HepG2 (cell line): ENCODE data around the gene TMC8. TPM values are rescaled to one million over a fixed set of nuclear protein-coding genes. Genes with fewer than 3 reads are reported as not detected.

ENCODE experiments used
- FOXA1 ChIP-seq, 2 experiments: fragments of 450-650 bp in 1 of 2; sonication (generic) in 1 of 2; formaldehyde crosslinking in 1 of 2; IDR thresholded peaks; 2 replicates each; pipeline versions ENCODE4 v1.4.0 to v1.6.1; 2016 to 2020; ENCODE audit warnings: missing genetic modification reagents in 1 of 2
- KAT2B ChIP-seq: fragments of 150-350 bp; IDR thresholded peaks from 2 replicates; pipeline ENCODE4 v1.6.1; 2014; ENCODE audit warnings: low read depth, low read length, borderline replicate concordance
- KDM2A ChIP-seq: sonication (generic); formaldehyde crosslinking; IDR thresholded peaks from 2 replicates; pipeline ENCODE4 v1.4.0; 2020; ENCODE audit warnings: low read depth, missing genetic modification reagents, borderline replicate concordance
- SALL1 ChIP-seq: sonication (generic); formaldehyde crosslinking; IDR thresholded peaks from 2 replicates; pipeline ENCODE4 v1.8.0; 2022; ENCODE audit warnings: mild to moderate bottlenecking, missing genetic modification reagents
- SPEN ChIP-seq: sonication (generic); formaldehyde crosslinking; IDR thresholded peaks from 2 replicates; pipeline ENCODE4 v1.5.1; 2020; ENCODE audit warnings: low read depth, mild to moderate bottlenecking, missing genetic modification reagents
- ZC3H13 ChIP-seq: sonication (generic); formaldehyde crosslinking; IDR thresholded peaks from 2 replicates; pipeline ENCODE4 v1.8.1; 2023; ENCODE audit warnings: mild to moderate bottlenecking, missing genetic modification reagents, moderate library complexity
- ZNF136 ChIP-seq: sonication (generic); formaldehyde crosslinking; IDR thresholded peaks from 2 replicates; pipeline ENCODE4 v1.8.1; 2022; ENCODE audit warnings: low read depth, mild to moderate bottlenecking, moderate library complexity, missing genetic modification reagents
- ZNF224 ChIP-seq: sonication (generic); formaldehyde crosslinking; IDR thresholded peaks from 2 replicates; pipeline ENCODE4 v1.5.0; 2020; ENCODE audit warnings: mild to moderate bottlenecking, missing genetic modification reagents
- ZNF225 ChIP-seq: sonication (generic); formaldehyde crosslinking; IDR thresholded peaks from 2 replicates; pipeline ENCODE4 v1.4.0; 2020; ENCODE audit warnings: mild to moderate bottlenecking, missing genetic modification reagents
- ZNF441 ChIP-seq: sonication (generic); formaldehyde crosslinking; IDR thresholded peaks from 2 replicates; pipeline ENCODE4 v1.7.0; 2021; ENCODE audit warnings: missing genetic modification reagents, borderline replicate concordance
- ZNF552 ChIP-seq: sonication (generic); formaldehyde crosslinking; IDR thresholded peaks from 2 replicates; pipeline ENCODE4 v1.9.0; 2022; ENCODE audit warnings: missing genetic modification reagents, mild to moderate bottlenecking, borderline replicate concordance
- ZNF556 ChIP-seq: sonication (generic); formaldehyde crosslinking; IDR thresholded peaks from 2 replicates; pipeline ENCODE4 v1.4.0; 2020; ENCODE audit warnings: mild to moderate bottlenecking, missing genetic modification reagents, borderline replicate concordance
- ZSCAN21 ChIP-seq: sonication (generic); formaldehyde crosslinking; IDR thresholded peaks from 2 replicates; pipeline ENCODE4 v1.8.0; 2022; ENCODE audit warnings: mild to moderate bottlenecking, missing genetic modification reagents, moderate library complexity, borderline replicate concordance
- ZSCAN25 ChIP-seq: sonication (generic); formaldehyde crosslinking; IDR thresholded peaks from 2 replicates; pipeline ENCODE4 v1.8.0; 2022; ENCODE audit warnings: mild to moderate bottlenecking, missing genetic modification reagents
- polyA plus RNA-seq, 8 experiments: library from polyadenylated mRNA; depleted of rRNA in 3 of 8; stranded (reverse) in 7 of 8; unstranded in 1 of 8; fragments of >200 nt; fragmentation: Illumina TruSeq in 4 of 8; extraction: Trizol in 4 of 8; gene quantifications; 2 replicates each; pipeline versions ENCODE4 v1.2.1 to v1.2.3, GENCODE V29; 2011 to 2016; ENCODE audit warnings: low read depth in 4 of 8, missing spikeins in 1 of 8, mixed read lengths in 1 of 8; ENCODE audit not compliant: insufficient read depth in 1 of 8
- total RNA-seq, 5 experiments: library from RNA; depleted of rRNA; stranded (reverse); fragments of >200 nt; fragmentation: Illumina TruSeq; extraction: Trizol; gene quantifications; 2 replicates each; pipeline ENCODE4 v1.2.3, GENCODE V29; 2016; ENCODE audit warnings: low read depth in 1 of 5
- TF ChIP-seq, protein P1 (sequence below): IDR thresholded peaks from 2 replicates; pipeline ENCODE4 v1.6.1; 2018; ENCODE audit warnings: missing genetic modification reagents, mild to moderate bottlenecking, missing compliant biosample characterization
- TF ChIP-seq, protein P2 (sequence below): IDR thresholded peaks from 2 replicates; pipeline ENCODE4 v1.6.1; 2012; ENCODE audit warnings: inconsistent platforms
- TF ChIP-seq, protein P3 (sequence below): IDR thresholded peaks from 2 replicates; pipeline ENCODE4 v1.4.0; 2020; ENCODE audit warnings: mild to moderate bottlenecking, missing genetic modification reagents
- TF ChIP-seq, protein P4 (sequence below): sonication (generic); formaldehyde crosslinking; IDR thresholded peaks from 2 replicates; pipeline ENCODE4 v1.8.1; 2023; ENCODE audit warnings: mild to moderate bottlenecking, missing genetic modification reagents, borderline replicate concordance
- TF ChIP-seq, protein P5 (sequence below): IDR thresholded peaks from 2 replicates; pipeline ENCODE4 v1.6.1; 2016; ENCODE audit warnings: low read depth, borderline replicate concordance
- TF ChIP-seq, protein P6 (sequence below): sonication (generic); IDR thresholded peaks from 2 replicates; pipeline ENCODE4 v1.6.1; 2016; ENCODE audit warnings: low read depth, borderline replicate concordance

TMC8 gene
- total and polyA plus RNA-seq, 2 of the 13 experiments (the other 11 are each of a cell fraction or from before 2014, with no cell fraction given) = 0.53 to 7.8 TPM

DNA sequence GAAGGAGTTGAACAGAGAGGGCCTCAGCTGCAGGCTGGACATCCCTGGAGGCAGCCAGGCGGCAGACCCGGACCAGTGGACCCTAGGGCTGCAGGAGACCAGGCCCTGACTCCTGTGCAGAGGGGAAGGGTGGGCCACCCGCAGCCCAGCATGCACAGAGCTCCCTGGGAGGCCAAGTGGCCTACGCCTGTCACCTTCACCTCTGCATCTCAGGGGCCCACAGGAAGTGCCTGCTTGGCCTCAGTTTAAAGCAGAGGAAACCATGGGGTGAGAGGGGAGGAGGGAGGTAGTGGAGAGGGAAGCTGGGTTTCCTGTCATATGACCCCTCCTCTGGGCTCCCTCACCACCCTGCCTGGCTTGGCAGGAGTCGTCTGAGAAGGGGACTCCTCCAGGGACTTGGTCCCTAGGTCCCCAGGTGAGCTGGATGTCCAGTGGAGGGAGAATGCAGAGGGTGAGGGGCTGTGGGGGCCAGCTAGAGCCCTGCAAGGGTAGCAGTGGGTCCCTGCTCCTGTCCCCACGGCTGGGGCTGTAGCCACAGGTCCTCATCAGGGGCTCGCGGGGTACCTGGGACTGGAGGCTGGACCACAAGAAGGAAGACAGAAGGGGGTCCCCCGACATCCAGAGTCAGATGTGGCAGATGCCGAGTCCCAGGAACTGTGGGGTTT, at the start of gene TMC8 (continued):
- TF ChIP-seq ZSCAN25 (CRISPR knock-in tag) (peak; percentile 97), ZNF552 (CRISPR knock-in tag) (no peak), ZSCAN21 (CRISPR knock-in tag) (peak; percentile 63; the same call in 1 of the 2 replicates), ZNF556 (peak; percentile 34; the same call in 1 of the 2 replicates), ZC3H13 (CRISPR knock-in tag) (peak; percentile 50; the same call in 1 of the 2 replicates), SPEN (CRISPR knock-in tag) (peak; percentile 91; the same call in 1 of the 2 replicates), ZNF225 (no peak), KAT2B (no peak), KDM2A (CRISPR knock-in tag) (peak; percentile 34; the same call in 1 of the 2 replicates), SALL1 (CRISPR knock-in tag) (peak; percentile 83), ZNF224 (CRISPR knock-in tag) (no peak), ZNF441 (CRISPR knock-in tag) (0 out of 2 replicates have a peak, but pooled peaks have one; percentile 72), FOXA1 (IDR thresholded peaks at IDR 0.05) (no peak), FOXA1 (CRISPR knock-in tag; IDR thresholded peaks at IDR 0.05) (no peak), ZNF136 (CRISPR knock-in tag) (peak; percentile 60; the same call in 1 of the 2 replicates)
- TF ChIP-seq, protein P1, sequence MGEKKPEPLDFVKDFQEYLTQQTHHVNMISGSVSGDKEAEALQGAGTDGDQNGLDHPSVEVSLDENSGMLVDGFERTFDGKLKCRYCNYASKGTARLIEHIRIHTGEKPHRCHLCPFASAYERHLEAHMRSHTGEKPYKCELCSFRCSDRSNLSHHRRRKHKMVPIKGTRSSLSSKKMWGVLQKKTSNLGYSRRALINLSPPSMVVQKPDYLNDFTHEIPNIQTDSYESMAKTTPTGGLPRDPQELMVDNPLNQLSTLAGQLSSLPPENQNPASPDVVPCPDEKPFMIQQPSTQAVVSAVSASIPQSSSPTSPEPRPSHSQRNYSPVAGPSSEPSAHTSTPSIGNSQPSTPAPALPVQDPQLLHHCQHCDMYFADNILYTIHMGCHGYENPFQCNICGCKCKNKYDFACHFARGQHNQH (CRISPR knock-in tag) = peak; percentile 98
- TF ChIP-seq, protein P2, sequence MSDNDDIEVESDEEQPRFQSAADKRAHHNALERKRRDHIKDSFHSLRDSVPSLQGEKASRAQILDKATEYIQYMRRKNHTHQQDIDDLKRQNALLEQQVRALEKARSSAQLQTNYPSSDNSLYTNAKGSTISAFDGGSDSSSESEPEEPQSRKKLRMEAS = peak; percentile 68
- TF ChIP-seq, protein P3, sequence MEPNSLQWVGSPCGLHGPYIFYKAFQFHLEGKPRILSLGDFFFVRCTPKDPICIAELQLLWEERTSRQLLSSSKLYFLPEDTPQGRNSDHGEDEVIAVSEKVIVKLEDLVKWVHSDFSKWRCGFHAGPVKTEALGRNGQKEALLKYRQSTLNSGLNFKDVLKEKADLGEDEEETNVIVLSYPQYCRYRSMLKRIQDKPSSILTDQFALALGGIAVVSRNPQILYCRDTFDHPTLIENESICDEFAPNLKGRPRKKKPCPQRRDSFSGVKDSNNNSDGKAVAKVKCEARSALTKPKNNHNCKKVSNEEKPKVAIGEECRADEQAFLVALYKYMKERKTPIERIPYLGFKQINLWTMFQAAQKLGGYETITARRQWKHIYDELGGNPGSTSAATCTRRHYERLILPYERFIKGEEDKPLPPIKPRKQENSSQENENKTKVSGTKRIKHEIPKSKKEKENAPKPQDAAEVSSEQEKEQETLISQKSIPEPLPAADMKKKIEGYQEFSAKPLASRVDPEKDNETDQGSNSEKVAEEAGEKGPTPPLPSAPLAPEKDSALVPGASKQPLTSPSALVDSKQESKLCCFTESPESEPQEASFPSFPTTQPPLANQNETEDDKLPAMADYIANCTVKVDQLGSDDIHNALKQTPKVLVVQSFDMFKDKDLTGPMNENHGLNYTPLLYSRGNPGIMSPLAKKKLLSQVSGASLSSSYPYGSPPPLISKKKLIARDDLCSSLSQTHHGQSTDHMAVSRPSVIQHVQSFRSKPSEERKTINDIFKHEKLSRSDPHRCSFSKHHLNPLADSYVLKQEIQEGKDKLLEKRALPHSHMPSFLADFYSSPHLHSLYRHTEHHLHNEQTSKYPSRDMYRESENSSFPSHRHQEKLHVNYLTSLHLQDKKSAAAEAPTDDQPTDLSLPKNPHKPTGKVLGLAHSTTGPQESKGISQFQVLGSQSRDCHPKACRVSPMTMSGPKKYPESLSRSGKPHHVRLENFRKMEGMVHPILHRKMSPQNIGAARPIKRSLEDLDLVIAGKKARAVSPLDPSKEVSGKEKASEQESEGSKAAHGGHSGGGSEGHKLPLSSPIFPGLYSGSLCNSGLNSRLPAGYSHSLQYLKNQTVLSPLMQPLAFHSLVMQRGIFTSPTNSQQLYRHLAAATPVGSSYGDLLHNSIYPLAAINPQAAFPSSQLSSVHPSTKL (CRISPR knock-in tag) = peak; percentile 41; the same call in 1 of the 2 replicates
- TF ChIP-seq, protein P4, sequence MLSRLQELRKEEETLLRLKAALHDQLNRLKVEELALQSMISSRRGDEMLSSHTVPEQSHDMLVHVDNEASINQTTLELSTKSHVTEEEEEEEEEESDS (CRISPR knock-in tag) = no peak
- TF ChIP-seq, protein P5, sequence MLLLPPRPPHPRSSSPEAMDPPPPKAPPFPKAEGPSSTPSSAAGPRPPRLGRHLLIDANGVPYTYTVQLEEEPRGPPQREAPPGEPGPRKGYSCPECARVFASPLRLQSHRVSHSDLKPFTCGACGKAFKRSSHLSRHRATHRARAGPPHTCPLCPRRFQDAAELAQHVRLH = no peak; the same call in none of the 2 replicates
- TF ChIP-seq, protein P6, sequence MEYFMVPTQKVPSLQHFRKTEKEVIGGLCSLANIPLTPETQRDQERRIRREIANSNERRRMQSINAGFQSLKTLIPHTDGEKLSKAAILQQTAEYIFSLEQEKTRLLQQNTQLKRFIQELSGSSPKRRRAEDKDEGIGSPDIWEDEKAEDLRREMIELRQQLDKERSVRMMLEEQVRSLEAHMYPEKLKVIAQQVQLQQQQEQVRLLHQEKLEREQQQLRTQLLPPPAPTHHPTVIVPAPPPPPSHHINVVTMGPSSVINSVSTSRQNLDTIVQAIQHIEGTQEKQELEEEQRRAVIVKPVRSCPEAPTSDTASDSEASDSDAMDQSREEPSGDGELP = peak; percentile 37; the same call in 1 of the 2 replicates
